GM18508 (cell line): Measurements from ENCODE around the gene GNB1L.

Experiments used
- ATAC-seq: cut with Tn5 transposase; IDR thresholded peaks from one replicate; pipeline ENCODE4 v1.9.1; 2021; ENCODE audit warnings: moderate number of reproducible peaks; ENCODE audit not compliant: insufficient read depth, unreplicated experiment

The GNB1L gene

GRCh38 chr22:19877626-19878339 is 23.1 kb upstream of the GNB1L start:
- ATAC-seq: no peak

DNA sequence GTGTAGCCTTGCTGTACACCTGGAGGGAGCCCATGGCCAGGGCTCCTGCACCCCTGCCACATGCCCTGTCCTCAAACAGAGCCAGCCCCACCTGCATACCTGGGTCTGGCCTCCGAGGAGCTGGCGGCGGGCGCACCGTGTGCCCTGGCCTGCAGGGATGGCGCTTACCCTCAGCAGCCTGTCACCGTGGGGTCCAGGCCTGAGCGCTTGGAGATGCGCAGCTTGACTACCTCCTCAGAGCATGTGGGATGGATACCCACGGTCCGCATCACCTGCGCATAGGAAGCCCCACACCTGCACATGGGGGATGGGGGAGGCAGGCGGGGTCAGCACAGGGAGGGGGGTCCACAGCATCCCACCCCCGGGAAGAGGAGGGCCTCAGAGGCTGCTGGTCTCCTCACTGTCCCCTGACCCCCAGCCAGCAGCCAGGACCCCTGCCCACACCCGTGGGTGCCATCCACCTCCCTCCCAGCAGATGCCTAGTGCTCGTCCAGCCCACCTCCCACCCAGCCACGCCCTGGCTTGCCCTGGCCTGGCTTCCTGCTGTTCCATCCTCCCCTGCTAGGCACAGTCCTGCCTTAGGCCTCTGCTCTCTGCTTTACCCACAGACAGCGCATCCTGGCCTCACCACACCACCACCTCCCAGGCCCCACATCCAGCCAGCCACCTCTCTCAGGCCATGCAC is 22.4 kb upstream of the GNB1L start:
- no peak for ATAC-seq

DNA sequence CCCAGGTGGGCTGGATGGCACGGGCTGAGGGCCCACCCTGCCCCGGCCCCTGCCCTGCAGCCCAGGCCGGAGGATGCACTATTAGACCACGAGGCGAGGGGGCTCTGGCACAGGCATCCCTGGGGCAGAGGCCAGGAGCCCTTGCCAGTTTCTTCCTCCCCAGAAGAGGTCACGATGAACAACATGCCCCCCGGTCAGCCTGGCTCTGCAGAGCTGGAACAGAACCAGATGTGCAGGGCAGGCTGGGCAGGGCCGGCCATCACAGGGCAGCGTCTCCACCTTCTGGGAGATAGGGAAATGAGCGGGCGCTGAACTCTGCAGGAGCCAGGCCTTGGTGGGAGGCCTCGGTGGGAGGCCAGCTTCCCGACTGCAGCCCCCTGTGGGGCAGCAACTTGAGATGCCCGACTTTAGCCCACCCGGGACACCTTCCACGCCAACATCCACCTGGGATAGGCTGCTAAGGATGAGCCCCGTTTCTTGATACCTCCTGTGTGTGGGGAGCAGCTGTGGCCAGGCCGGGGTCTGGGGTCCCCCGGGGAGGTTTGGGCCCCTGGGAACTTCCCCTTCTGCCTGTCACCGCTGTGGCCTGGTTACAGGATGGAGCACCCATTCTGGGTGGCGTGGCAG is 21.8 kb upstream of the GNB1L start:
- ATAC-seq: no peak

- no peak for ATAC-seq
These were observed 21.0 kb upstream of the GNB1L start for GRCh38 chr22:19875531-19876313.

- ATAC-seq: no peak
These were observed 20.4 kb upstream of the GNB1L start for GRCh38 chr22:19875061-19875530.

- no peak for ATAC-seq
These were observed 19.8 kb upstream of the GNB1L start for GRCh38 chr22:19874307-19875060.

DNA sequence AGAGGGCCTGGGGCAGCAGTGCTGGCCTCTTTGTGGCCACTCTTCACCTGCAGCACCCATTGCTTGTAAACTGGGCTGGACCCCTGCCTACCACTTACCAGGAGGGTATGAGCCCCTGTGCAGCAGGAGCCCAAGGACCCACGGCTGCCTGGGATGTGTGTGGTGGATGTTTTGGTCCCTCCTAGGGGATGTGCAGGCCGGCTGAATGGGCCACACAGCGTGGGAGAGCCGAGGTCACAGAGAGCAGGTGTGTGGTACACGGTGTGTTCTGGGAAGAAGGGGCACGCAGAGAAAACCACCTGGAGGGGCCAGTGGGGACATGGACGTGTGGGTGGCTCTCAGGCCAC is 19.3 kb upstream of the GNB1L start:
- ATAC-seq: no peak

GRCh38 chr22:19873138-19873959 is 18.7 kb upstream of the GNB1L start:
- ATAC-seq: no peak

DNA sequence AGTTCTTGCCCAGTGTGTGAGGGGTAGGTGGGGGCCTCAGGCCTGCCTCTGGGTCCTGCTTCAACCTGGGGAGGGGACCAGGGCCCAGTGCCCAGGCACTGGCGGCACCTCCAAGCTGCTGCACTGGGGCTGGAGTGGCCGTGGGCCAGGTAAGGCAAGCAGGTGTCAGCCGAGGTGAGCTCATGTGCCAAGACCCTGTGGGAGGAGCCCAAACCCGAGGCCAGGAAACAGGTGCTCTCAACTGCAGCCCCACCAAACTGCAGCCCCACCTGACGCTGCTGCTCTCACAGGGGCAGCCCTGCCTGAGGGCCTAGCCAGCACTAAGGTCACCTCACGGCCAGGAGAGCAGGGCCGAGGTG is 18.1 kb upstream of the GNB1L start:
- no peak for ATAC-seq

DNA sequence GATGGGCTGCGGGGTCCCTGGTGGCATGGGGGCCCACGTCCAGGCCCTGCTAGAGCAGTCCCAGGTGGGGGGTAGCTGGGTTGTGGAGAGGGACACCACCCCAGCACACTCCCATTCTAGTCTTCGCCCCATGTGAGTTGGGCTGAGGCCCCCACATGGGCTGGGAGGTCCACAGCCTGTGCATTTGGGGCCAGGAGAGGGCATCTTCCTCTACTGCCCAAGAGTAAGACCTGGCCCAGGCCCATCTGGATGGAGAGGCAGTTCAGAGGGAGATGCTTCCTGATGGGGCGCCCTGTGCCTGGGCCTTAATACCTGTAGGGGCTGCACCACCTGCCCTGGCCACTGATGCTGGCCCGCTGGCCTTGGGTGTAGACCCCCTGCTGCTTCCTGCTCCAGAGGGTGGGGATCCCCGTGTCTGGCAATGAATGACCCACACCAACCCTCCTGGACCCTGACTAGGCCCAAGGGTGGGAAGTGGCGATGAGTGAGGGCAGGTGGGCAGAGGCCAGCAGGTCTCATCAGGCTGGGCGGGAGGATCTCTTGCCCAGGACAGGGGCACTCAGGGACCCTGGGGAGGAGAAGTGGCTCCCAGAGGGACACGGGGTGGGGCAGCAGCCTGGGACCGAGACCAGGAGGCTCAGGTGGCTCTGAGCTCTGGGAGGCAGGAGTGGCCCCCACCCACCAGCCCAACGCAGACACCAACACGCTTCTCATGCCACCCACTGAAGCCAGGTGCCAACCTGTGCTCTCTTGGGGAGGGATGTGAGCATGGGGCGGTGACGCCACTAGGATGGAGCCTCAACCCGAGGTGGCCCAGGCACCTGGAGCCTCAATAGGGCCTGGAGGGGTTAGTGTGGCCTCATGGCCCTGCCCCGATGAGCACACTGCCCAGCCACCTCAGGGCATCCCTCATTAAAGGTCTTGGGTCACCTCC is 17.4 kb upstream of the GNB1L start:
- ATAC-seq: no peak

DNA sequence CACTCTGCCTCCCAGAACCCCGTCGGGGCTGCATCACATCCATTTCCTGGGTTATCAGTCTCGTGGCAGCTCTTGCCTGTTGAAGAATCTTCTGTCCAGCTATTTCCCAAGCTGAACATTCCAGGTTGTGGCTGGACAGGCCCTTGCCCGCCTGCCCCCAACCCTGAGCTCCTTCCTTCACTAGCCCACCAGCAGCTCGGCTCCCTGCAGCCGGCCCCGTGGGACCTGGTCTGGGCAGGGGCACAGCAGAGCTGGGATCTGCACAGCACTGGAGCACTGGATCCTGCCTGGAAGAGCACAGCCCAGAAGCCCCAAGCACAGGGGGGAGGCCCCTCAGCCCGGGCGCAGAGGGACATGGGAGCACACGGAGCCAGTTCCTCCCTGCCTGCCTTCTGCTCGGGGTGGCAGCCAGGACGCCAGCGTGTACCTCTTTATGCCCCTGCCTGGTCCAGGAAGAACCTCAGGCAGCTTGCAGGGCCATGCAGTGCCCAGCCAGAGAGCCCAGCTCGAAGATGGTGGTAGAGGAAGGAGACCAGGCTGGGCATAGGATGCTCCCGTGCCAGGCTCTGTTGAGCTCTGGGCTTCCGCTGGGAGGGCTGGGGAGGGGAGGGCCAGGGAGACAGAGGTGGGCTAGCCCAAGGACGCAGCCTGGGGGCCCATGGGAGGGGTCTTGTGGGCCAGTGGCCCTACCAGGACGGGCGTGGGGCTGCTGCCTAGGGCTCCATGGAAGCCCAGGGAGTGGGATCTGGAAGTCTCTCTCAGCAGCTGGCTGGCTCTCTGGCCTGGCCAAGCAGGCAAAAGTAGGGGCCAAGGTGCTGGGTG is 16.6 kb upstream of the GNB1L start:
- no peak for ATAC-seq

DNA sequence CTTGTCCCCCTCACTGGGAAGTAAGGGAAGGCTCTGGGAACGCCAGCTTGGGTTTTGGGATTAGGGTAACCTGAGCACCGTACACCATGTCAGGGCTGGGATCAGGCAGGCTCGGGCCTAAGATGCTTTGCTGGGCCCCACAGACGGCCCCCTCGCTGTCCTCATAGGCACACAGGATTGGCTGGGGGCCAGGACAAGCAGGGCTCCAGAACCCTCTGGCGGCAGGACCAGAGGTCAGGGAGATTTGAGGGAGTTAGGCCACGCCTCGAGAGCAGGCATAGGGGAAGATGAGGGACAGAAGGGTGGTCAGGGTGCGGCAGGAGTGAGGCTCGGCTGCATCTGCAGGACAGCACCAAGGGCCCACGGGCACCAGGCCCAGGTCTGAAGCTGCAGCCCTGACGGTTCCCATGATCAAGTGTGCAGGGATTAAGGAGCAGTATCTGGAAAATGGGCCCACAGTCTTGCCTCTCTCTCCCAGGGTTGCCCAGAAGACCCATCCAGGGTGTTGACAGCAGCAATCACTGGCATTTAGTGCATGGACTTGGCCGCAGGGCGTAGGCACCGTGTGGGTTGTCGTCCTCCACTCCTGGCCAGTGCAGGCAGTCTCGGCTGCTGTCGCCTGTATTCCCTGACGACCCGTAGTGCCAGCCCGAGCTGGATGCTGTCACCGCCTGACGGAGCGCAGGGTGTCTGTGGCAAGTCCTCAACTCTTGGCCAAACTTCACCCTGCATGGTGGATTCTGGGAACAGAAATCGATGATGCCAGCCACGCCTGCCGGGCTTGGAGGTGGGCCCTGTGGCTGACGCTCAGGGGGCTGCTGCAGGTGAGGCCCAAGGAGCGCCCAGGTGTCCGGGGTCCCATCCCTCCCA is 15.7 kb upstream of the GNB1L start:
- ATAC-seq: no peak

DNA sequence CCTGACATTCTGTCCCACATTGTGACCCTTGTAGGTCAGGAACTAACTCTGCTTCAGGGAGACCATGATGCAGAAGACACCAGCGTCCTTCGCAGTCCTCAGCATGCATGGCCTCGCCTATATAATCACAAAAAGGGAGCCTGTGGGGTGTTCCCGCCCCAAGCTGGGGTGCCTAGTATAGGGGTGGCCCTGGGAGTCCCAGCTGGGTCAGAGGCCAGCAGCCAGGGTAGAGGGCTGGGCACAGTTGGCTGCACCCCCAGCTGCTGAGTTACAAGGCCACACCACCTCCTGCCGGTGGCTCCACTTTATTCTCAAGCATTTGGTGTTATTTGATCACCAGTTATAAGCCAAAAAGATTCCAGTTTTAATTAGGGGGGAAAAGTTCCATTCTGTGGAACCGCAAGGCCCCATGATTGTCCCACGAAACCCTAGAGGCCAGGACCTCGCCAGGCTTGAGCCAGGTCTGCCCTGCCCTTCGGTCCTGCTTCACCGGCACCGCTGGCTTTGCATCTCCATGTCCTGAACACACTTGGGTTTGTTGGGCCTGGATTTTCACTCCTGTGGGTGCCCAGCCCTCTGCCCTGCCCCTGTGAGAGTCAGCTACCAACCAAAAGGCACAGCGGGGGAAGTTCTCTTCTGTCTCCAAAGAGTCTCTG is 15.0 kb upstream of the GNB1L start:
- ATAC-seq: no peak

DNA sequence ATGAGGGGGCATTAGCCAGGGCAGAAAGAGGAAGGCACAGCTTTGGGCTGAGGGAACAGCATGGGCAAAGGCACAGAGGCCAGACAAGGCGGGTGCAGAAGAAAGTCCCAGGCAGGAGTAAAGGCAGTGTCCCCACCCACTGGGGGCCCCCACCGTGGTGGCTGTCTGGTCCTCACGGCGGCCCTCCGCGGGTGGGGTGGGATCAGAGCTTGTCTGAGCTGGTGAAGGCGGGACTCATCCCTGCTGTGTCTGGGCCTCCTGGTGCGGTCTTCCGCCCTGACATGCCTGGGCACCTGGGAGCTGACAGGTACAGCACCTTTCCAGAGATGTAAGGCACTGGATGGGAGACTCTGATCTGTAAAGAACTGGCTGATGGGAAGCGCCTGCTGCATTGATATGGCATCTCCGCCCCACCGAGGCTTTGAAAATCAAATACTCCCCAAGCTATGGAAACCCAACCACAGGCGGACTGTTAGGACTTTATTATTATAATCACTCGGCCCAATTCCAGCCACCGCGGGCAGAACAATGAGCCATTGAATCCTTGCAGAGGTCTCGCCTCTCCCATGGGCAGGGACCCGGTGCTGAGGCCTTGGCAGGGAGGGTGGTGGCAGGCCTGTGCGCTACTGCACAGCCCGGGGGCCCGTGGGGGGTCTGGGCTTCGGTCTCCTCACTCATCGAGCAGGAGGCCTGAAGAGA is 14.2 kb upstream of the GNB1L start:
- ATAC-seq: no peak

DNA sequence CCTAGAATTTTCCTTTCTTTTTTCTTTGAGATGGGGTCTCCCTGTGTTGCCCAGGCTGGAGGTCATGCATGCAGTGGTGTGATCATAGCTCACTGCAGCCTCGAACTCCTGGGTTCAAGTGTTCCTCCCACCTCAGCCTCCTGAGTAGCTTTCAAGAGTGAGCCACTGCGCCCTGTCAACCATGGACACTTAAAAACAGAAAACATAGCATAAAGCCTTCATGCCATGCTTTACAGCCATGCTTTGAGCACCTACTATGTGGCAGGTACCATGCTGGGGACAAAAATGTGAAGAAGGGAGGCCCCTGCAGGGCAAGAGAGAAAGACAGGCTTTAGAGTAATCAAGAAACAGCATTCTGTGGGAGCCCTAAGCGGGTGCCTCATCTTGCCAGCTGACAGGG is 13.7 kb upstream of the GNB1L start:
- ATAC-seq: no peak

- ATAC-seq: no peak
These were observed 12.9 kb upstream of the GNB1L start for GRCh38 chr22:19867617-19868016.
